Stimulated activated CD8-positive, alpha-beta memory T cell treated with anti-CD3 and anti-CD28 coated beads, Interleukin-12 subunit alpha, Interleukin-12 subunit beta, amount 100 ng/mL, for 1 hour (primary cell): ENCODE data around the gene JARID2.

Experiments
- DNase-seq: peaks from one replicate; pipeline ENCODE4 v3.0.0-alpha.2; 2020; ENCODE audit warnings: low read depth

JARID2 gene

DNA sequence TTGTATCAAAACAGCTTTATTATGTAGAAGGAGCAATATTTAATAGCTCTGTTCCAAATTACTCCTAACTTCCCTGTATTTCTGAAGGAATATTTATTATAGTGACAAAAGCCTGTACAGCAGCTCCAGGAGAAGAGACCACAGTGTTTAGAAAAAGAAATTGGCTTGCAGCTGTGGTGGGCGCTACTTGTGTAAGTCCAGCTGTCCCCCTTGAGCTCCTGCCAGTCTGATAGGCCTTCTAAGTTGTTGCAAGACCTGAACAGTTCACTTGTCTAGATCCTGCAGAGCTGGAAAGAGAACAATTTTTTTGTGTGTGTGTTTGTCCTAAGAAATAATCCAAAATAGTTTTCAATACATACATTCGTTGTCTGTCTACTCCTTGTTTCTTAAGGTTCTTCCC lies 86.6 kb downstream of the JARID2 start:
- no peak for DNase-seq

GRCh38 chr6:15335385-15335784 lies 89.5 kb downstream of the JARID2 start:
- DNase-seq = no peak

DNA sequence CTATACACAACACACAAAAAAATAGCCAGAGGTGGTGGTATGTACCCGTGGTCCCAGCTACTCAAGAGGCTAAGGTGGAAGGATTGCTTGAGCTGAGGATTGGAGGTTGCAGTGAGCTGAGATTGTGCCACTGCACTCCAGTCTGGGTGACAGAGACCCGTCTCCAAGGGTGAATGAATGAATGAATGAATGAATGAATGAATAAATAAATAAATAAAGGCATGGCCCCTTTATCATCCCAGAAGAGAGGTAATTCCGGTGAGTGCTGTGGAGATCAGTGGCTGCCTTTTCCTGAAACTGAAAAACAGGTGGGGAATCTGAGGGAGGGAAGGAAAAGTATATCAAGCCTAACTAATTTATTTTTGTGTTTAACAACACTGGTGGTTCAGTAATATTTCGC lies 90.0 kb downstream of the JARID2 start:
- no peak for DNase-seq

DNA sequence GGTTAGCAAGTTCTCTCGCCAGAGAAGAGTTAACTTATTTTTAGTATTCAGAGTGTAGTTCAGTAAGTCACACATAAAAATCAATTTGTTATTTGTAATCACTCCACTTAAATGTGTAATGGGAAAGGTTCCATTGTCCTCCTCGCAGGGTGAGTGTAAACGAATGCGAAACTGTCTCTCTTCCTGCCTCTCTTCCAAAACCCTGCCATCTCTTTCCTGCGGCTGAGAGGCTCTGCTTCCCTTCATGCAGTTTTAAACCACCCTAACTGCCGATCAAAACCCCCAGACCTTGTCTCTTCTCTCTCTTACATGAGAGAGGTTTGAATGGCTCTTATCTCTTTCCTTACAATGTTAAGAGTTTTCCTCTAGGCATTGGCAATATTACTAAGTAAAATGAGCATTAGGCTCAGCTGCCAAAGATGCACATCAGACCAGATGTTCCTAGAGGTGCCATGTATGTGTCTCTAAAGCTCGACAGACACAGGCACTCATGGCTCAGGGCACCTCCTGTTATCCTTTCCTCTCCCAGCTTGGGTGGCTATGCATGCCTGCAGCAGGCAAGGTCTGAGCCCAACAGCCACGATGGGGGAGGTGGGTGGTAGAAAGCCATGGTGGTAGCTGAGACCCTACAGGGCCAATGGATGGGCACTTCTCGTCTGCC lies 91.2 kb downstream of the JARID2 start:
- DNase-seq = no peak

DNA sequence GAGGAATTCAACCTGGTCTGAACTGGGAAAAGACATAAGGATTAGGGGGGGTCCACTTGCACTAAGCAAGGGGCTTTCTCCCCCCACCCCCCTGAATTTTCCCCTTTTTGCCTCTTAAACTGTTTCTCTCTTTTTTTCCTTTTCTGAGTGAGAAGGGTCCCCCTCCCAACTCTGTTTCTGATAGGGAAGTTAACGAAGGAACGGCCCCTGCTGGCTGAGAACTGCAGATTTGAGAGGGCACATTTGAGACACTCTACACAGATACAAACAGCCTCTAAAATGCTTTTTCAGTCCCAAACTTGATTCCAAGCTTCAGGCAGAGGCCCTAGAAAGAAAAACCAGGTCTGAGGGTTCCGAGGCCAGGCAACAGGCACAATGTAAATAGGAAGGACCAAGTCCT lies 91.7 kb downstream of the JARID2 start:
- no peak for DNase-seq

DNA sequence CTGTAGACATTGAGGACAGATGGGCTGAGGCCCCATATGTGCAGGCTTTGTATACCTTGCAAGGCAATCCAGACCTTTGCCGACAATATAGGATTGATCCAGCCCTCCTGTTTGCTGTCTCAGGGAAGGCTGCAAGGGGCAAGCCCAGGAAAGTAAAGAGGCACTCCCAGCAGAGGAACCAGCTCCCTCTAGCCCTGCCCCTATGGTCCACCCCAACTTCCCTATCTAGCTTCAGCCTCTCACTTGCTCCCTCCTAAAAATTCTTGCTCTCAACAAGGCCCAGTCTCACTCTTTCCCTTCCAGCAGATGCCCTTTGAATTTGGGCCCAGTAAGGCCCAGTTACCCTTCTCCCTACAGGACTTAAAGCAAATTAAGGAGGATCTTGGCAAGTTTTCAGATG lies 92.6 kb downstream of the JARID2 start:
- no peak for DNase-seq

DNA sequence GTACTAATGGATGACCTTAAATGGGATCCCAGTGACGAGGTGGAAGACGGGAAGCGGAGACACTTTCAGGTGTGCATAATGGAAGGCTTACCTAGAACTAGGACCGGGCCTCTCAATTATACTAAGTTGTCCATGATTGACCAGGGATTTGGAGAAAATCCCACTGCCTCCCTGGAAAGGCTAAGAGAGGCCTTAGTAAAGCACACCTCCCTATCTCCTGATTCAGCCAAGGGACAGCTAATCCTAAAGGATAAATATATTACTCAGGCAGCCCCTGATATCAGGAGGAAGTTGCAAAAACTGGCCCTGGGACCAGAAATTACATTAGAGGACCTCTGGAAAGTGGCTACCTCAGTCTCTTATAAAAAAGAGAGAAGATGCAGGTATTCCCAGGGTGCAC lies 93.2 kb downstream of the JARID2 start:
- no peak for DNase-seq

- DNase-seq = no peak
Measured at GRCh38 chr6:15340105-15340601, 94.3 kb downstream of the JARID2 start.

- no peak for DNase-seq
Measured at GRCh38 chr6:15340775-15341174, 94.9 kb downstream of the JARID2 start.

DNA sequence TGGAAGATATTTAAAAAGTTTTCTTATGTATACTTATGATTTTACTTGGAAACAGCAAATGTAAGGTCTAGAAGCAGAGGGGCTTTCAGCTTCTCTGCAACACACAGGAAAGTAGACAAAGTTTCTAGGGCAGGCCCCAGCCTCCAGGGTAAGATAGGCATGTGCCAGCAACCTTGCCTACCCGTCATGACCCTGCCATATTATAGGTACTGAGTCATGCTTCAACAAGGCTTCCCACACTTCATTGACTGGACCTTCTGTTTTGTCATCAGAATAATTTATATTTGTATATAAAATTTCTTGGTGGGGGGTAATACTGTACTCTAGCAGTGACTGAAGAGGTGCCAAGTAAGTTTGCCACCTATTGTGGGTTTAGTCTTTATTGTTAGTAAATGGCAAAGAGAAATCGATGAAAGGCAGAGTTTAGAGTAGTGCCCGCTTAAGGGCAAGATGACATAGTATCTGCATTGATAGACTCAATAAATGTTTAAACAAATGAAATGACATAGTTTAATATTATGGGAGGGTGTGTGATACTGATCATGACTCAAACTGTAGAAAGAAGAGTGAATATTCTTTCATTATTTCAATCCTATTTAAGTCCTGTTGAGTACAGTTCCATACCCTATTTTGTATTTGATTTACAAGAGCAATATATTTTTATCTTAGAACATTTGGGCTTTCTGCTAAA lies 95.6 kb downstream of the JARID2 start:
- no peak for DNase-seq

DNA sequence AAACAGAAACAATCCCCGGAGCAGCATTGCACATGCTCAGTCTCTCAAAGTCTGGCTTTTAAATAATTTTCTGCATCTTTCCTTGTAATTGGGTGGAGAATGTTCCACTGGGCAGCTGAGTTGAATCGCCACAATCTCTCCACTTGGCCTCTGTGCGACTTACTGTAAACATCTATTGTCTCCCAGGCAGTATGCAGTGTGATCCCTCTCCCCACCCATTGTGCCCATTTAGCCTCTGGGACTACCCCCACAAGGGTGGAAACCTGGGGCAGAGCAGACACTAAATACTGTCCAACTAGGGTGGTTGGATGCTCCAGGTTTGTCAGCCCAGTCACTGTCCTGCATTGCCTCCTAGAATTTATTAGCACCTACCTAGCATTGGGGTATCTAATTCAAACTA lies 96.2 kb downstream of the JARID2 start:
- no peak for DNase-seq

GRCh38 chr6:15343490-15344191 lies 97.8 kb downstream of the JARID2 start:
- no peak for DNase-seq

- no peak for DNase-seq
Measured at GRCh38 chr6:15344192-15344519, 98.3 kb downstream of the JARID2 start.

DNA sequence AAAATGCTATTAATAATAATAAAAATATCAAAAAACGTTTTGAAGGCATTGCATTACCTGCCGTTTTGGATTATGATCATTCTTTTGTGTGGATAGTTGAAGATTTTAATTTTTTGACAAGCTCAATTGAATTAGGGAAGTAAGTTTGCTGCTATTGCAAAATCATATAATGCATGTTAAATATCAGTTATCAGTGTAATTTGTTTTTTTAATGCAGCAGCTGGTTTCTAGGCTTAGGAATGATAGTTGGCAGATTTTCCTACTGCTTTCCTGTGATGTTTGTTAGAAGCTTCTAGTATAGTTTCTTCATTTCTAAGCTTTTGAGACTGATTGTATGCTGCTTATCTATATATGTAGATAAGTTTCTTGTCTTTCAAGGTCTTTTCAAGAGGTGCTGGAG lies 99.0 kb downstream of the JARID2 start:
- DNase-seq = no peak

DNA sequence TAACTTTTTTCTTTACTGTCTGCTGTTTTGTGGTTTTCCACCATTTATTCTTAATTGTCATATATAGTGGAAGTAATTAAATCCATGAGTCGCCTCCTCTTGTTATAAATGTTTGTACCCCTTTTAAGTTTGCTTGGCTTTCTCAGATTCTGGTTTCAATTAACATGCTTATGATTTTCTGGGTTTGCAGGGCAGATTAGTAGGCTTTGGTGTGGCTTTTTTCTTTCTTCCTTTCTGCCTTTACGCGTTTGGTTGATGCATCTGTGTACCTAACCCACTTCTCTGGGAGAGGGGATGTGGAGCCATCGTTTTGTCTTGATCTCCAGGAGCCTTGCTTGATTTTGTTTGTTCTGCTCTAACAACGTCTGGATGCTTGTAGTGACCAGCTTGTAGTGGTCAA lies 100.4 kb downstream of the JARID2 start:
- DNase-seq = no peak

DNA sequence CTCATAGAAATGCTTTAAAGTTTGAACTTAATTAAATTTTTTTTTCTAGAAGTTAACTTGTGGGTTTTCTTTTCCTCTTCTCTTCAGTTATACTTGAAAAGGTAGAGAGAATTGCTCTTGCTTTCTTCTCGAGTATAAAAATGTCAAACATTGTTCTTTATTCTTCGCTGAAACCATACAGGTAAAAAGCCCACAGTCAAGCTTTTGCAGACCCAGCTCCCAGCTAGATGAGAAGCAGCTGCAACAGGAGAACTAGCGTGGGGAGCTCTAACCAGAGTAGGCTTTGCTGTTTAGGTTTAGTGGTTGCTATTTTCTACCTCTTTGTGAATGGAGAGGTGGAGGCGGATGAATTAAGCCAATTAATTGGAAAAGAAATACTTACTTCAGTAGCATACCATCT lies 102.7 kb downstream of the JARID2 start:
- DNase-seq = no peak

- no peak for DNase-seq
Measured at GRCh38 chr6:15349379-15349778, 103.5 kb downstream of the JARID2 start.

- DNase-seq = no peak
Measured at GRCh38 chr6:15350386-15351083, 104.7 kb downstream of the JARID2 start.

DNA sequence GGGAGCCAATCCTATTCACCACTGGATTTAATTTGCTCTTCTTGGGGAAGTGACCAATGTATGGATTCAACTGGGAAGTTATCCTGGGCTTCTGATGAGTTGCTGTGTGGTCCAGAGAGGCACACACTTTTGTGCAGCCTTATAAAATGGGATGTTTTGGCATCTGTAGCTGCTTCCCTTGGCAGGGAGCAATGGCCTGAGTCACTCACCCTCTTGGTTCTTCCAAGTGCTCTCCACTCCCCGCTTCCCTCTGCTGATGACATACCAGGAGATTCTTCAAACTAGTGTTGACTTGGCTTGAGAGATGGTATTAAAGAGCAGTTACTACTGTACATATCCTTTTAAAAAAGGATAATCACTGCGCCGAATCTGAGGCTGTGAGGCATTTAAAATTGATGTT lies 105.8 kb downstream of the JARID2 start:
- no peak for DNase-seq

DNA sequence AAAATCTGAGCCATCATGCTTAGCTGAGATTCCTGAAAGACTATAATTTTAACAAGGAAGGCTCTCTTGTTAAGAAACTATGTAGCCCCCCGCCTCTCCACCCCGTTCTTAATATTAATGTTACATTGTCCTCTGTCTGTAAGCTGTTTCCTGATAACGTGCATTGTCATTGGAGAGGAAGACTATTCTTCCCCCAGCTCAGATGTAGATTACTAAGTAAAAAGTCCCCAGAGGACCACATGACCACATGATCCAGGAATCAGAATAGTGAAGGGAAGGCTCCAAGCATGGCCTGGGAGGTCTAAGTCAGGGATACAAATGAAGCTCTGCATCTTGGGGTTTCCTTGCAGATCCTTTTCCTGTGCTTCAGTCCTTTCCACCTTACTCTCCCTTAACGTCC lies 106.4 kb downstream of the JARID2 start:
- no peak for DNase-seq

DNA sequence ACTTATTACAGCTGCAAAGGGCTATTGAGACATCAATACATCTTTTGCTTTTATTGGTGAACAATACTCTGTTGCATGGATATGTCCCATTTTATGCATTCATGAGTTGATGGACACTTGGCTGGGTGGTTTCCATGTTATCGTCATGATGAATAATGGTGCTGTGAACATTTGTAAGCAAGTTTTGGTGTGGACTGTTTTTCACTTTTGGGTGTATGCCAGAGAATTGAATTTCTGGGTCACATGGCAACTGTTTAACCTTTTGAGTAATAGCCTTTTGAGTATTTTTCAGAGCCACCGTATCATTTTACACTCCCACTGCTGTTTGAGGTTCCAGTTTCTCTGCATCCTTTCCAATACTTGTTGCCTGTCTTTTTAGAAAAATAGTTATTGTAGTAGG lies 107.0 kb downstream of the JARID2 start:
- no peak for DNase-seq

- DNase-seq = no peak
Measured at GRCh38 chr6:15355683-15356099, 109.8 kb downstream of the JARID2 start.

DNA sequence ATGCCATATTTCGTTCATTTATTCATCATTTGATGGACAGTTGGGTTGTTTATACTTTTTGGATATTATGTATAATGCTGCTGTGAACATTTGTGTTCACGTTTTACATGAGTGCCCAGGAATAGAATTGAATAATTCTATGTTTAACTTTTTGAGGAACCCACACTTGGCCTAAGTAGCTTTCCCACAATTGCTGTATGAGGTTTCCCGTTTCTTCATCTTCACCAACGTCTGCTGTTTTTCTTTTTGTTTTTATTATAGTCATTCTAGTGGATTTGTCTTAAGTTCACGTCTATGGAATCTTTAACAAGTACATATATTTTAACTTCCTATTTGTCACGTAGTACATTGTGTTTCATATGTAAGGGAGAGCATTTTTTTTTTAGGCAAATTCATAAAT lies 110.3 kb downstream of the JARID2 start:
- no peak for DNase-seq
